ENCODE results near the gene ZFP36L1. TPM values are rescaled to one million over a fixed set of nuclear protein-coding genes. Genes with fewer than 3 reads are reported as not detected.

The ZFP36L1 gene
- total and polyA plus RNA-seq, 3 experiments from 2014 or later = 124 to 133 (median 128) TPM

Other genes starting within 250 kb of the ZFP36L1 start
- 10 to 100 TPM; 52.7 to 53.3 TPM for gene ACTN1, start 186.2 kb upstream of the ZFP36L1 start, total RNA-seq
- gene ACTN1, start 186.2 kb upstream of the ZFP36L1 start, polyA plus RNA-seq = 47.4 TPM